Gastroesophageal sphincter (tissue), 4 donors: ENCODE results near the gene CENPM. TPM values are rescaled to one million over a fixed set of nuclear protein-coding genes. Genes with fewer than 3 reads are reported as not detected.

Source experiments
- ATAC-seq: fragments of 150-250 bp; one replicate; pipeline ENCODE4 v1.9.1; 2016; ENCODE audit warnings: mild to moderate bottlenecking, moderate library complexity
- H3K27ac ChIP-seq, 4 donors: fragments of 200-600 bp; sonication (generic) in 3 of 4; 1 replicate in 3 of 4; 2 replicates in 1 of 4; pipeline ENCODE4 v1.5.1; 2016 to 2019
- H3K27me3 ChIP-seq: fragments of 200-600 bp; sonication (generic); one replicate; pipeline ENCODE4 v1.5.1; 2019
- H3K36me3 ChIP-seq, 2 donors: fragments of 200-600 bp; sonication (generic); one replicate each; pipeline ENCODE4 v1.5.1; 2019; ENCODE audit warnings: control low read depth in 1 of 2
- H3K4me1 ChIP-seq, 3 donors: fragments of 200-600 bp; sonication (generic); 1 replicate in 2 of 3; 2 replicates in 1 of 3; pipeline ENCODE4 v1.5.1; 2016 to 2019; ENCODE audit warnings: control low read depth in 2 of 3
- H3K4me3 ChIP-seq, 2 donors: fragments of 200-600 bp; sonication (generic); one replicate each; pipeline ENCODE4 v1.5.1; 2019; ENCODE audit warnings: mild to moderate bottlenecking in 1 of 2, moderate library complexity in 1 of 2
- H3K9me3 ChIP-seq, 3 donors: fragments of 200-600 bp; sonication (generic); one replicate each; pipeline ENCODE4 v1.5.1; 2017 to 2019; ENCODE audit warnings: control low read depth in 2 of 3
- EP300 ChIP-seq: sonication (generic); formaldehyde crosslinking; IDR thresholded peaks from one replicate; pipeline ENCODE4 v1.6.1; 2017; ENCODE audit warnings: antibody characterized with exemption, mild to moderate bottlenecking
- POLR2A ChIP-seq, 2 donors: fragments of 450-650 bp; IDR thresholded peaks; one replicate each; pipeline ENCODE4 v1.6.1; 2017; ENCODE audit warnings: antibody characterized with exemption in 2 of 2, mild to moderate bottlenecking in 2 of 2, moderate library complexity in 1 of 2
- POLR2AphosphoS5 ChIP-seq: sonication (generic); formaldehyde crosslinking; IDR thresholded peaks from one replicate; pipeline ENCODE4 v1.6.1; 2017; ENCODE audit warnings: antibody characterized with exemption
- WGBS, 2 donors: methylation state at CpG; one replicate each; pipeline ENCODE4 v1.1.5; 2018; ENCODE audit warnings: low coverage in 1 of 2; 5-methylcytosine and 5-hydroxymethylcytosine counted together
- total RNA-seq, 4 donors: library from RNA; depleted of rRNA; stranded (reverse); fragments of >200 nt; gene quantifications; one replicate each; pipeline ENCODE4 v1.1.0, GENCODE V29; 2016
- TF ChIP-seq, protein P1 (sequence below), 4 experiments: fragments of 200-600 bp in 2 of 4; fragments of 450-650 bp in 2 of 4; sonication (generic) in 1 of 4; IDR thresholded peaks; one replicate each; pipeline ENCODE4 v1.5.1; 2017 to 2019; ENCODE audit warnings: antibody characterized with exemption in 4 of 4, mild to moderate bottlenecking in 2 of 4, moderate library complexity in 2 of 4

The CENPM gene
- total RNA-seq, 4 donors from 2014 or later, result 1.9 to 3.4 TPM; not detected in 2

DNA sequence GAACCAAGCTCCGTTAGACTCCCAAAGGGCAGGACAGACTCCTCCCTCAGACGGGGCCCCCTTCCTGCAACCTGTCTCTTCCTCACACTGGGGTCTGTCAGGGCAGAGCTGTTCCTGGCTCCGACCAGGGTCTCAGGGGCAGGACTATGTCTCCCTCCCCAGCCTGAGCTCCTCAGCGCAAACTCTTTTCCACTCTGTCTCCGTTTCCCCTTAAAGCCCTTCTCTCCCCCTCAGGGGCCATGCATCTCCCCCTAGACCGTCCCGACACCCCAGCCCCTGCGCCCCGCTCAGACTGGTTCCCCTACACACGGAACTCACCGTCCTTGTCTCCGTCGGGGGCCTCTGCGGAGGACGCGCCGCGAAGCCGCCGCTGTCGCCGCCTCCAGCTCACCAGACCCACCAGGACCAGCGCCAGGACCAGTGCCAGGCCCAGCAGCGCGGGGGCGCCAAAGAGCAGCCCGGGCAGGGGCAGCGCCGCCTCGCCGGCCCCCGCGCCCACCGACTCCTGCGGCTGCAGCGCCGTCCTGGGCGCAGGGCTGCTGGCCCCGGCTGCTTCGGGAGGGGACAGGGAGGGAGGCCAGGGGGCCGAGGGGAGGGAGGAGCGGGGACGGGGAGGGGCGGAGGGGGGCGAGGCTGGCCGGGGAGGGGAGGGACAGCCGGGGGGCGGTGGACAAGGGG is 21.0 kb downstream of the CENPM start:
- ATAC-seq, result peak; percentile 81
- H3K4me1 ChIP-seq, result peaks cover 0 to 14% (median 10%) of the 10 kb centered on the region in 3 donors
- H3K9me3 ChIP-seq, result no peaks in the 10 kb centered on the region
- TF ChIP-seq EP300 (no peak), POLR2AphosphoS5 (no peak), POLR2A (IDR thresholded peaks at IDR 0.05) (no peak)
- TF ChIP-seq, protein P1, sequence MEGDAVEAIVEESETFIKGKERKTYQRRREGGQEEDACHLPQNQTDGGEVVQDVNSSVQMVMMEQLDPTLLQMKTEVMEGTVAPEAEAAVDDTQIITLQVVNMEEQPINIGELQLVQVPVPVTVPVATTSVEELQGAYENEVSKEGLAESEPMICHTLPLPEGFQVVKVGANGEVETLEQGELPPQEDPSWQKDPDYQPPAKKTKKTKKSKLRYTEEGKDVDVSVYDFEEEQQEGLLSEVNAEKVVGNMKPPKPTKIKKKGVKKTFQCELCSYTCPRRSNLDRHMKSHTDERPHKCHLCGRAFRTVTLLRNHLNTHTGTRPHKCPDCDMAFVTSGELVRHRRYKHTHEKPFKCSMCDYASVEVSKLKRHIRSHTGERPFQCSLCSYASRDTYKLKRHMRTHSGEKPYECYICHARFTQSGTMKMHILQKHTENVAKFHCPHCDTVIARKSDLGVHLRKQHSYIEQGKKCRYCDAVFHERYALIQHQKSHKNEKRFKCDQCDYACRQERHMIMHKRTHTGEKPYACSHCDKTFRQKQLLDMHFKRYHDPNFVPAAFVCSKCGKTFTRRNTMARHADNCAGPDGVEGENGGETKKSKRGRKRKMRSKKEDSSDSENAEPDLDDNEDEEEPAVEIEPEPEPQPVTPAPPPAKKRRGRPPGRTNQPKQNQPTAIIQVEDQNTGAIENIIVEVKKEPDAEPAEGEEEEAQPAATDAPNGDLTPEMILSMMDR (IDR thresholded peaks at IDR 0.05), result peak in 3 of 4 experiments; percentile 47 to 79 (median 71)
- no peaks in the 10 kb centered on the region for H3K36me3 ChIP-seq
- H3K4me3 ChIP-seq, result peak overlapping the region; percentile 5 to 51
- H3K27ac ChIP-seq, result no peak overlapping the region
- WGBS, 2 donors, result 27% methylated on average over 3 of the region's 48 CpGs; no CpG with 5 or more reads in 1 of the 2 donors
- peaks cover 38% of the 10 kb centered on the region for H3K27me3 ChIP-seq

DNA sequence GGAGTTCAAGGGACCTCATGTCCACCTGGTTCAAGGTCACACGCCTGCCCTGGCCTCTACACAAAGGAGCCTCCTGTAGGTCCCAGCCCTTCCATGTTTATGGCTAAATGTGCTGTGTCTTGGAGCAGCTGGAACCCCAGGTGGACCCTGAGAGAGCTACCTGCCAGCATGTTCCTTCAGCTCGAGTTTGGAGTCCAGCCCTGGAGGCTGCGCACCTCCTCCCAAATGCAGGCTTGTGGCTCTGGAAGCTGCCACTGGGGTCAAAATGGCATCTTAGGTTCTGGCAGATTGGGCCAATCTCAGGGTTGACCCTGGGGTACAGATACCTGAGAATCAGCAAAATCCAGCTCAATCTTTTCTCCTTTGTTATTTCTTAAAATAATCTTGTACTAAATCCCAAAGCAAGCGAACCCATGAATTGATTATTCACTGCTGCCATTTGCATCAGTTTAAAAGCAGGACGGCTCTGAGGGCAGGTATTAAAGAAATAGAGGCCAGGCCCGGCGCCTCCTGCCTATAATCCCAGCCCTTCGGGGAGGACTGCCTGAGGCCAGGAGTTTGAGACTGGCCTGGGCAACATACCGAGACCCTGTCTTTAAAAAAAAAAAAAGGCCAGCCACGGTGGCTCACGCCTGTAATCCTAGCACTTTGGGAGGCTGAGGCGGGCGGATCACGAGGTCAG is 23.2 kb downstream of the CENPM start:
- no peak for ATAC-seq
- no peak for TF ChIP-seq POLR2AphosphoS5
- TF ChIP-seq POLR2A (IDR thresholded peaks at IDR 0.05), result no peak
- TF ChIP-seq, protein P1 (IDR thresholded peaks at IDR 0.05), result no peak
- TF ChIP-seq EP300, result no peak
- 91 to 93% methylated on average over 9 to 10 of the region's 14 CpGs for WGBS, 2 donors
- Histone ChIP-seq H3K4me3 (no peak overlapping the region), H3K4me1 (peaks cover 0 to 30% (median 23%) of the 10 kb centered on the region in 3 donors), H3K9me3 (no peaks in the 10 kb centered on the region), H3K27me3 (peaks cover 56% of the 10 kb centered on the region), H3K27ac (no peak overlapping the region), H3K36me3 (no peaks in the 10 kb centered on the region)

DNA sequence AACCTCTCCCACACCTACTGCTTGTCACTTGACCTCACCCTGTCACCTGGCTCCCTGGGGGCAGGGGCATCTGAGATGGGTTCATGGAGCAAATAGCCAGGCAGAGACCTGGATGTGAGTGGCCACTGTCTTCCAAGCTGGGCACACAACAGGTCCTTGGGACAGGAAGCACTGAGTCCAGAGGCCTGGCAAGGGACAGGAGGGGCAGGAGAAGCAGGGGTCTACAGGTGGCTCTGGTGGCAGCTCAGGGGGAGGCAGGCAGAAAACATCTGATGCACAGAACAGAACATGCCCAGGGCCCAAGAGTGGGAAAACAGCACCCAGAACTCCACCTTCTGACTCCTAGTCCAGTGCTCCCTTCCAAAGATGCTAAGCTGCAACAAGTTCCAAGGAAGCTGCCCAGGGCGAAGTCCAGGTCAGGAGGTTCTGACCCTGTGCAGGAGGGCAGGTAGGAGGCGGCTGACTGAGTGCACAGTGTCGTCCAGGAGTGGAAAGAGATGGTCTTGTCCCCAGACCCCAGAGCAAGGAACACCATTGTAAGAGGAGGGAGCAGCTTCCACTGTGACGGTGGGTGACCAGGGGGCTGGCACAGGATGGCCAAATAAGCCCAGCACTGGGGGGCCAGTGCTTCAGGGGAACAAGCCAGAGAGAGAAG is 23.9 kb downstream of the CENPM start:
- Histone ChIP-seq H3K36me3 (no peaks in the 10 kb centered on the region), H3K9me3 (no peaks in the 10 kb centered on the region), H3K27me3 (peaks cover 57% of the 10 kb centered on the region), H3K27ac (no peak overlapping the region), H3K4me3 (no peak overlapping the region), H3K4me1 (peaks cover 0 to 33% (median 23%) of the 10 kb centered on the region in 3 donors)
- 92% methylated on average over 2 of the region's 4 CpGs; no CpG with 5 or more reads in 1 of the 2 donors for WGBS, 2 donors
- ATAC-seq, result no peak
- TF ChIP-seq, protein P1 (IDR thresholded peaks at IDR 0.05), result no peak
- TF ChIP-seq POLR2A (IDR thresholded peaks at IDR 0.05), result no peak
- no peak for TF ChIP-seq POLR2AphosphoS5
- TF ChIP-seq EP300, result no peak

DNA sequence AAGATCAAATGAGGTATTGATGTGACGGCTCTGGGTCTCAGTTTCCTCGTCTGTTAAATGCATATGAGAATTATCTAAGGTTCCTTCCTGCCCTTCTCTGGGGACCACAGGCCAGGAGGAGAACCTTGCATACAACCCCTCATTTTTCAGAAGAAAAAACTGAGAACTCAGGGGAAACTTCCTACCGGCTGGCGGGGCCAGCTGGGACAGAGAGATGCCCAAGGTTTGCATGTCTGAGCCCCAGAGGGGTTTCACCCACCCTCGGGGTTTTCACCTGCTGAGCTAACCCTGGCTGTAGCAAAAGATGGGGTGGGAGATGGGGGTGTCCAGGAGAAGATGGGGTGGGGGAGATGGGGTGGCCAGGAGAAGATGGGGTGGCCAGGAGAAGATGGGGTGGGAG is 24.6 kb downstream of the CENPM start:
- Histone ChIP-seq H3K36me3 (no peaks in the 10 kb centered on the region), H3K9me3 (no peaks in the 10 kb centered on the region), H3K27ac (no peak overlapping the region), H3K4me1 (peaks cover 0 to 37% (median 23%) of the 10 kb centered on the region in 3 donors), H3K4me3 (no peak overlapping the region), H3K27me3 (peaks cover 57% of the 10 kb centered on the region)
- TF ChIP-seq, protein P1 (IDR thresholded peaks at IDR 0.05), result no peak
- no peak for ATAC-seq
- 100% methylated on average over 2 of the region's 5 CpGs for WGBS, 2 donors
